Measurements from ENCODE around the gene WDR1. TPM values are rescaled to one million over a fixed set of nuclear protein-coding genes. Genes with fewer than 3 reads are reported as not detected.
"Not testable (repeated sequence)": the region's sequence is repeated elsewhere in the genome, so short reads cannot be mapped to it uniquely, and the experiment has no call there.

The WDR1 gene
- total and polyA plus RNA-seq, 3 experiments from 2014 or later = 377 to 409 (median 409) TPM

DNA sequence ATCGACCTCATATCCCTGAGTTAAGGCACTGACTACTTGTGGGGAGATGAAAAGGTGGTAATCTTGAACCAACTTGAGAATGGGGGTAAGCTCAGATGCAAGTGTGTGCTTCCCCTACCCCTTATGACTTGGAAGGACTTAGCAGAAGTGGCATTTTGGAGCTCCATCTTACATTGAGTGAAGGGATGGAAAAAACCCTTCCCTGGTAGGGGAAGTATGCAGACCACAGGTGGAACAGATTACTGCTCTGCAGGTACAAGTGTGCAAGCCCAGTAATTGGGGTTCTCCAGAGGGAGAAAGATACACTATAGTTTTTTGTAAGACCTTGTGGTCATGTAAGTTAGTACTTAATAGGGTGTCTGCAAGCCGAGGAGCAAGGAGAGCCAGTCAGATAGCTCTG lies 12.2 kb upstream of the WDR1 start:
- Histone ChIP-seq H3K36me3 (ENCODE audit: insufficient read depth, low read length) (no peaks in the 10 kb centered on the region), H3K27me3 (ENCODE audit: insufficient read depth, low read length, poor library complexity, severe bottlenecking) (no peaks in the 10 kb centered on the region), H3K4me1 (ENCODE audit: insufficient read depth, low read length) (peaks cover 13% of the 10 kb centered on the region), H3K9me3 (ENCODE audit: low read length) (no peaks in the 10 kb centered on the region), H3K4me3 (ENCODE audit: low read length) (no peak overlapping the region), H3K27ac (ENCODE audit: low read depth, low read length) (no peak overlapping the region)
- DNase-seq = no peak
- Mint-ChIP-seq H3K27me3 (peaks cover 9 to 23% of the 10 kb centered on the region in 2 donors), H3K36me3 (no peaks in the 10 kb centered on the region), H3K27ac (no peak overlapping the region), H3K4me1 (peaks cover 5 to 6% (median 5%) of the 10 kb centered on the region in 3 donors), H3K4me3 (no peak overlapping the region), H3K9me3 (no peaks in the 10 kb centered on the region)
- CTCF ChIA-PET = no interaction called here
- POLR2A ChIA-PET = no interaction called here

DNA sequence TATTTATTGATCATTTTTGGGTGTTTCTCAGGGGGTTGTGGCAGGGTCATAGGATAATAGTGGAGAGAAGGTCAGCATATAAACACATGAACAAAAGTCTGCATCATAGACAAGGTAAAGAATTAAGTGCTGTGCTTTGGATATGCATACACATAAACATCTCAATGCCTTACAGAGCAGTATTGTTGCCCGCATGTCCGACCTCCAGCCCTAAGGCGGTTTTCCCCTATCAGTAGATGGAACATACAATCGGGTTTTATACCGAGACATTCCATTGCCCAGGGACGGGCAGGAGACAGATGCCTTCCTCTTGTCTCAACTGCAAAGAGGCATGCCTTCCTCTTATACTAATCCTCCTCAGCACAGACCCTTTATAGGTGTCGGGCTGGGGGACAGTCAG lies 10.9 kb upstream of the WDR1 start:
- Mint-ChIP-seq H3K4me1 (peaks cover 7 to 10% (median 7%) of the 10 kb centered on the region in 3 donors), H3K27me3 (peaks cover 9 to 23% of the 10 kb centered on the region in 2 donors)
- H3K36me3 Mint-ChIP-seq; H3K27me3 ChIP-seq (ENCODE audit: insufficient read depth, low read length, poor library complexity, severe bottlenecking); H3K36me3 ChIP-seq (ENCODE audit: insufficient read depth, low read length); POLR2A ChIA-PET; H3K27ac Mint-ChIP-seq; H3K4me3 ChIP-seq (ENCODE audit: low read length); CTCF ChIA-PET; H3K9me3 ChIP-seq (ENCODE audit: low read length); DNase-seq; H3K4me3 Mint-ChIP-seq; H3K27ac ChIP-seq (ENCODE audit: low read depth, low read length); H3K9me3 Mint-ChIP-seq: not testable (repeated sequence)
- H3K4me1 ChIP-seq (ENCODE audit: insufficient read depth, low read length) = peaks cover 25% of the 10 kb centered on the region

DNA sequence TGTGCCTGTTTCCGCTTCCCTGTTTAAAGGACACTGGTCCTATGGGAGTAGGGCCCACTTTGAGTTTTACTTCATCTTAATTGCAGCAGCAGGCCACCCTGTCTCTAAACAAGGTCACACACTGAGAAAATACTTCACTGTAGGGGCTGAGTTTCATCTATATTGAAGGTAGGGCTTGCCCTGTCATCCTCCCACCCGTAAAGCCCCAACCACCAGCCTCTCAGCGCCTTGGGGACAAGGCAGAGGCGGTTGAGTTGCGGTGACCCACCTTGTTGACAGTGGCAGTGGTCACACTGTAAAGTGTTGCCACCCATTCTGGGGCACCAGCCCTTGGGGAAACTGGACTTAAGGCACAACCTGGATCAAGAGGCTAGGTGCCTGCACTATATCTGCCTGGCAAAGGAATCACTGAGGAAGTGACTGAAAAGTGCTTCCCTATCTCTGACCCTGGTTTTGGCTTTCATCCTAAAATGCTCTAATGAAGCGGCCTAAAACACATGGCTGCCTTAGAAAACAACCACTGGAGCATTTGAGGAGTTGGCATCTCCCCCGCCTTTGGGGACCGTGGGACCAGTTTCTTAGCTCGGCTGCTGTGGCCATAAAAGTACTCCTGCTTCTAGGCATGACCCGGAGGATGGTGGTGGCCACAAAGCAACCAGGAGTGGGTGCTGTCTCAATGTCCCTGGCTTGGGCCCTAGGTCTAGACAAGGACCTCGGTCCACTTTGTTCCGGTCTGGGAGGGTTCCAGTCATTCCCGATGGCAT lies 7.8 kb upstream of the WDR1 start:
- H3K27ac Mint-ChIP-seq = peak overlapping the region in 1 of 8 donors; percentile 55
- H3K36me3 ChIP-seq (ENCODE audit: insufficient read depth, low read length) = no peaks in the 10 kb centered on the region
- H3K36me3 Mint-ChIP-seq = no peaks in the 10 kb centered on the region
- no peak for DNase-seq
- H3K4me3 ChIP-seq (ENCODE audit: low read length) = no peak overlapping the region
- no peak overlapping the region for H3K27ac ChIP-seq (ENCODE audit: low read depth, low read length)
- H3K27me3 ChIP-seq (ENCODE audit: insufficient read depth, low read length, poor library complexity, severe bottlenecking) = no peaks in the 10 kb centered on the region
- H3K9me3 ChIP-seq (ENCODE audit: low read length) = no peaks in the 10 kb centered on the region
- ChIA-PET POLR2A (no interaction called here), CTCF (no interaction called here)
- peaks cover 4 to 23% of the 10 kb centered on the region in 2 donors for H3K27me3 Mint-ChIP-seq
- no peaks in the 10 kb centered on the region for H3K9me3 Mint-ChIP-seq
- peaks cover 49% of the 10 kb centered on the region for H3K4me1 ChIP-seq (ENCODE audit: insufficient read depth, low read length)
- no peak overlapping the region for H3K4me3 Mint-ChIP-seq
- peaks cover 7 to 10% (median 7%) of the 10 kb centered on the region in 3 donors for H3K4me1 Mint-ChIP-seq

DNA sequence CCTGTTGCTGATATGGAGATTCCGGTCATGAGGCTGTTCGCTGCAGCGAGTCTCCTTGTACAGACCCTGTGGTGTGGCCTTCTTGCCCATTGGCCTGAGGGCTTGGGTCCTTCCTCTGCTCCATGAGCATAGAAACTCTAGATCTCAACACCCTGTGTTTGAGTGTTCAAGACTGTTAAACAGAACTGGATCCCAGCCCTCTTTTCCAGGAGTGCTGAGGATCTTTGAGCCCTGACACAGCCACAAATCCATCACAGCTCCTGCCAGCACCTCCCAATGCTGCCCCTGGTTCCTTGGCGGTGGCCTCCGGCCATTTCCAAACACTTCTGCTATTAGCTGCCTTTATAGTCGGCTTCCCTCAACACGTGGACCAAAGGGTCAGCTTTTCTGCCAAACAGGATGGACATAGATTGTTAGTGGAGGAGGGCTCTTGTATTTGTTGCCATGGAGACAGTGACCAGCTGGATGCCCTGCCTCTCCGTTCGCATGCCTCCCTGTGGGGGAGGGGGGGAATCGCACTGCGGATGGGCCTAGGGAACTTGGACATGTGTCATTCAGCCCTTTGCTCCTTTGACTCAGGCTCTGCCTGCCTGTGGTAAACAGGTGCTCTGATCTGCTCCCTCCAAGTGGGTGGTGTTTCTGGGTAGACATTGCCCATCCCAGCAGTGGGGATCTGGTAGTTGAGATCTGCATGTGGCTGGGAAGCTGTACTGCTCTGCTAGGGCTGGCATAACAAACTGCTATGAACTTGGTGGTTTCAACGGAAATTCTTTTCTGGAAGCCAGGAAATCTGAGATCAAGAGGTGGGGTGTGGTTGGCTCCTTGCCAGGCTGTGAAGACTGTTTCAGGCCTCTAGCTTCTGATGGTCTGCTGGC lies 6.9 kb upstream of the WDR1 start:
- no peaks in the 10 kb centered on the region for H3K36me3 ChIP-seq (ENCODE audit: insufficient read depth, low read length)
- no peak overlapping the region for H3K27ac ChIP-seq (ENCODE audit: low read depth, low read length)
- DNase-seq = peak in 1 of 5 donors; percentile 43
- H3K27me3 ChIP-seq (ENCODE audit: insufficient read depth, low read length, poor library complexity, severe bottlenecking) = no peaks in the 10 kb centered on the region
- H3K9me3 Mint-ChIP-seq = no peaks in the 10 kb centered on the region
- no peak overlapping the region for H3K4me3 Mint-ChIP-seq
- H3K4me3 ChIP-seq (ENCODE audit: low read length) = no peak overlapping the region
- peak overlapping the region in 2 of 8 donors; percentile 46 to 78 for H3K27ac Mint-ChIP-seq
- ChIA-PET POLR2A (no interaction called here), CTCF (no interaction called here)
- H3K4me1 Mint-ChIP-seq = peaks cover 7 to 10% (median 8%) of the 10 kb centered on the region in 3 donors
- peaks cover 58% of the 10 kb centered on the region for H3K4me1 ChIP-seq (ENCODE audit: insufficient read depth, low read length)
- no peaks in the 10 kb centered on the region for H3K36me3 Mint-ChIP-seq
- no peaks in the 10 kb centered on the region for H3K9me3 ChIP-seq (ENCODE audit: low read length)
- peaks cover 0 to 18% of the 10 kb centered on the region in 2 donors for H3K27me3 Mint-ChIP-seq

DNA sequence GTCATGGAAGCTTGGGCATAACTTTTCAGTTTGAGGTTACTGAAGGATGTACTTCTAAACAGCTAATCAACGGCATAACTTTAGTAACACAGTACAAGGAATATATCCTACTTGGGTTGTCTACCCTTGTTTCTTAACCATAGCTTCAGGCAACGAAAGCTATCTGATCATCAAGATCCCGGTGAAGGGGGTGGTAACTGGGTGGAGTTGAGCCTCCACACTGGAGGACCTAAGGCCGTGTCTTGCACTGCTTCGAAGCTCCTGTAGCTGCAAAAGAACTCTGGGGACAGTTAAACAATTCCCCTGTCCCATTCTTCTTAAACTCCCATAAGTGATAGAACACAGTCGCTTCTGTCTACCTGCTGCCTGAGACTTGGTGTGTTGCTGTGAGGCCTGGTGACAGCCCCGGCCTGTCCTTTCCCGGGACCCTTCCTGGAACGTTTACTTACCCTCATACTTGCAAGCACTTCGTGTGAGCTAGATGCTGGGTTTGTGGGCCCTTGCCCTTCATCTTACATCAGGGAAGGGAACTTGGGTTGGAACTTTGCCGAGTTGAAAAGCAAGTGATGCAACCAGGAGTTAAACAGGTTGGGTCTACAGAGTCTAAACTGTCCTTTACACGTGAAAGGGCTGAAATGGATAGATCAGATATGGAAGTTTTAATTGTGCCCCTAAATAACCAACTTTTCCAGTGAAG lies 5.8 kb upstream of the WDR1 start:
- DNase-seq = no peak
- CTCF ChIA-PET = interaction anchor here (0.7 to 1.8 kb wide), 3 partner anchors 27 to 103 kb away, joined by 3 to 4 read pairs (median 3); no protein-coding TSS in a partner anchor
- peak overlapping the region in 1 of 8 donors; percentile 46 for H3K27ac Mint-ChIP-seq
- H3K27ac ChIP-seq (ENCODE audit: low read depth, low read length) = no peak overlapping the region
- no peaks in the 10 kb centered on the region for H3K9me3 ChIP-seq (ENCODE audit: low read length)
- H3K4me3 Mint-ChIP-seq = no peak overlapping the region
- POLR2A ChIA-PET = no interaction called here
- H3K4me1 Mint-ChIP-seq = peaks cover 14 to 20% (median 19%) of the 10 kb centered on the region in 3 donors
- no peaks in the 10 kb centered on the region for H3K27me3 ChIP-seq (ENCODE audit: insufficient read depth, low read length, poor library complexity, severe bottlenecking)
- no peaks in the 10 kb centered on the region for H3K9me3 Mint-ChIP-seq
- no peaks in the 10 kb centered on the region for H3K36me3 Mint-ChIP-seq
- no peaks in the 10 kb centered on the region for H3K36me3 ChIP-seq (ENCODE audit: insufficient read depth, low read length)
- H3K27me3 Mint-ChIP-seq = peaks cover 0 to 9% of the 10 kb centered on the region in 2 donors
- peaks cover 69% of the 10 kb centered on the region for H3K4me1 ChIP-seq (ENCODE audit: insufficient read depth, low read length)
- no peak overlapping the region for H3K4me3 ChIP-seq (ENCODE audit: low read length)

DNA sequence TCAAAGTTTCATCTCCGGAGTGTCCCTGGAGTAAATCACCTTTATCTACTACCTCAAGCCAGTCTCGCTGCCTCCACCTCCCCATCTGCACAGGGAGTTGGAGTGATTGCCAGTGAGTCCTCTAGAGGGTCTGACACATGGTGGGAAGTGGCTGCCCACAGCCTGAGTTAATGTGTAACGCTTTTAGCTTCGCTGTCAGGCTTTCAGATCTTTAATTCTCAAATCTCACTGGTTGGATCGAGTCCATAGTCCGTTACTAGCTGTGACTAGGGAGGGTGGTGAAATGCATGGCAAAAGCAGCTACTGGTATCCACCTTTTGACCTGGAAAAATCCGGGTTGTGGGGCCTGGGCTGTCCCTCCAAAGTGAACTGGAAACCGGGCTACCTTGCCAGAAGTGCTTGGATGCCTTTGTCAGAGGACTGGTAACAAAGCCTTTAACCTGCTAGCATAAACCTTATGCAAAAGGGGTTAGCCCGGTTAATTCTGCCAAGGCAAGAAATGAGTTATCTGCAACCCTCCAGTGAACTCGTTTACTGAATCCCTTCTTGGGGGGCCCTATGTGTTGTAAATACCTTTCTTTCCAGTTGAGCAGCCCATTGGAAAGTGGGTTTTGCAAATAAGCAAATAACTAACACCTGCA lies 5.1 kb upstream of the WDR1 start:
- Mint-ChIP-seq H3K4me1 (peaks cover 20 to 27% (median 26%) of the 10 kb centered on the region in 3 donors), H3K36me3 (peaks cover 0 to 3% (median 0%) of the 10 kb centered on the region in 3 donors), H3K9me3 (no peaks in the 10 kb centered on the region), H3K27ac (peak overlapping the region in 1 of 8 donors; percentile 63), H3K27me3 (peaks cover 0 to 4% of the 10 kb centered on the region in 2 donors), H3K4me3 (peak overlapping the region in 1 of 7 donors; percentile 36)
- no peak overlapping the region for H3K4me3 ChIP-seq (ENCODE audit: low read length)
- no peak overlapping the region for H3K27ac ChIP-seq (ENCODE audit: low read depth, low read length)
- H3K9me3 ChIP-seq (ENCODE audit: low read length) = no peaks in the 10 kb centered on the region
- POLR2A ChIA-PET = no interaction called here
- CTCF ChIA-PET = interaction anchor here (0.7 to 1.8 kb wide), 3 partner anchors 27 to 103 kb away, joined by 3 to 4 read pairs (median 3); no protein-coding TSS in a partner anchor
- H3K27me3 ChIP-seq (ENCODE audit: insufficient read depth, low read length, poor library complexity, severe bottlenecking) = no peaks in the 10 kb centered on the region
- no peaks in the 10 kb centered on the region for H3K36me3 ChIP-seq (ENCODE audit: insufficient read depth, low read length)
- DNase-seq = no peak
- peaks cover 70% of the 10 kb centered on the region for H3K4me1 ChIP-seq (ENCODE audit: insufficient read depth, low read length)

DNA sequence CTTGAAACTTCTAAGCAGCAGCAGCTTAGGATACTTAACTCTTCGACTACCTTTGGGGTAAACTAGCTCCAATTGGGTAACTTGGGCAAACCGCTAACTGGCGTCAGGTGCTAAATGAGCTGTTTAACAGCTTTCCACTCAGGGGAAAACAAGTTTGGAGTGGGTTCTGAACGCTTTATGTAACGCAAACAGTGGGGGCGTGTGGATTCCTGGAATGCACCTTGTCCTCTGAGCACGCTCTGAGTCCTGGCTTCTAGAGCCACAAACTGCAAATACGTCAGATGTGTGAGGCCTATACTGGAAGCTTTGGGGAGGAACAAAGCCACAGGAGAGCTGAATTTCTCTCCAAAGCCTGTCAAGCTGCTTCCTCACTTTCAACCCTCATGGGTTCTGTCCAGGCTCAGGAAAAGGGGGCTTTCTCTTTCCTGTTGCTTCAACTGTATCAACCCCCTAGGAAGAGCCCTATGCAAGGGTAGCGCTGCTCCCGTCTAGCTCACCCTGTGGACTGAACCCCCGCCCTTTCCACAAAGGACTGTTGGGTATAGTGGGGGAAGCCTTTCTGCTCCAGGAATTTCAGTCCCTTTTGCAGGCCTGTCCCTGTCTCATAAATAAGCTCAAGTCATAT lies 4.5 kb upstream of the WDR1 start:
- H3K4me3 Mint-ChIP-seq = no peak overlapping the region
- Histone ChIP-seq H3K27ac (ENCODE audit: low read depth, low read length) (no peak overlapping the region), H3K27me3 (ENCODE audit: insufficient read depth, low read length, poor library complexity, severe bottlenecking) (no peaks in the 10 kb centered on the region), H3K4me1 (ENCODE audit: insufficient read depth, low read length) (peaks cover 70% of the 10 kb centered on the region), H3K9me3 (ENCODE audit: low read length) (no peaks in the 10 kb centered on the region), H3K4me3 (ENCODE audit: low read length) (no peak overlapping the region), H3K36me3 (ENCODE audit: insufficient read depth, low read length) (no peaks in the 10 kb centered on the region)
- ChIA-PET CTCF (interaction anchor here (0.9 to 1.8 kb wide), 3 partner anchors 26 to 102 kb away, joined by 3 to 4 read pairs (median 3); no protein-coding TSS in a partner anchor), POLR2A (no interaction called here)
- no peak for DNase-seq
- H3K9me3 Mint-ChIP-seq = no peaks in the 10 kb centered on the region
- peaks cover 20 to 27% (median 26%) of the 10 kb centered on the region in 3 donors for H3K4me1 Mint-ChIP-seq
- H3K36me3 Mint-ChIP-seq = peaks cover 0 to 3% (median 0%) of the 10 kb centered on the region in 3 donors
- peaks cover 0 to 4% of the 10 kb centered on the region in 2 donors for H3K27me3 Mint-ChIP-seq
- peak overlapping the region in 1 of 8 donors; percentile 63 for H3K27ac Mint-ChIP-seq
